NCI-H2081 (cell line): ENCODE results near the gene TMEM229B.
"Not testable (repeated sequence)": the region's sequence is repeated elsewhere in the genome, so short reads cannot be mapped to it uniquely, and the experiment has no call there.

Source experiments
- DNase-seq, 2 experiments: peaks; one replicate each; lab custom pipeline; 2025; lab: John Stamatoyannopoulos, UW

TMEM229B gene

DNA sequence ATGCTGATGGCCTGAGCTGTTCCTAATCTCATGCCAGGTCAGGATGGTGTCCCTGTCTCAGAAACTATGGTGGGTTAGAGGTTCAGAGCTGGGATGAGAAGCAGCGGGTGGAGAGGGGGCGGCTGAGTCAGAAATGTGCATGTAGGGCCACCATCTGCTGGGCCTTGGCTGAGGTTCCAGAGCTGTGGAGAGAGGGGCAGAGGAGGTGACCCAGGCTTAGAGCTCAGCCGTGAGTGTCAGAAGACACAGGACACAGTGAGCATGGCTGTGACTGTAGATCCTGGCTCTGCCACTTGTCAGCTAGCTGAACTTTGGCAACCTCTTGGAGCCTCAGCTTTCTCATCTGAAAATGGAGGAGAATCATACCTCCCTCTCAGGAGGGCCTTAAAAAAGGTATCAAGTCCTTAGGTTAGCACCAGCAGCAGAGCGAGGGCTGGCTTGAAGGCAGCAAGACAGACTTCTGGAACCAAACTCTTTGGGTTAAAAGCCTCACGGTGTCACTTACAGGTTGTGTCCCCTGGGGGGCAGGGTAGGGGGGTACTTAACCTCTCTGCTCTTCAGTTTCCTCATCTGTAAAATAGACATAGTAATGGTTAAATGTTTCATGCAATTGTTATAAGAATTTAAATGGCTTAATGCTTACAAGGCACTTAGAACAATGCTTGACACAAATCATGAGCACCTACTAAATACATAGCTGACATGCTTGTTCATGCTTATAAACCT lies 34.8 kb downstream of the TMEM229B start:
- no peak for DNase-seq

DNA sequence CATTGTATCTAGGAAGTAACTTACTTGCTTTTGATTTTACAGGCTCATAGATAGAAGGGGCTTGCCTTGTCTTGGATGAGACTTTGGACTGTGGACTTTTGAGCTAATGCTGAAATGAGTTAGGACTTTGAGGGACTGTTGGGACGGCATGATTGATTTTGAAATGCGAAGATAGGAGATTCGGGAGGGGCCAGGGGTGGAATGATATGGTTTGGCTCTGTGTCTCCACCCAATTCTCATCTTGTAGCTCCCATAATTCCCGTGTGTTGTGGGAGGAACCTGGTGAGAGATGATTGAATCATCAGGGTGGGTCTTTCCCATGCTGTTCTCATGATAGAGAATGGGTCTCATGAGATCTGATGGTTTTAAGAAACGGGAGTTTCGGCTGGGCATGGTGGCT lies 36.9 kb downstream of the TMEM229B start:
- DNase-seq, result not testable (repeated sequence)

DNA sequence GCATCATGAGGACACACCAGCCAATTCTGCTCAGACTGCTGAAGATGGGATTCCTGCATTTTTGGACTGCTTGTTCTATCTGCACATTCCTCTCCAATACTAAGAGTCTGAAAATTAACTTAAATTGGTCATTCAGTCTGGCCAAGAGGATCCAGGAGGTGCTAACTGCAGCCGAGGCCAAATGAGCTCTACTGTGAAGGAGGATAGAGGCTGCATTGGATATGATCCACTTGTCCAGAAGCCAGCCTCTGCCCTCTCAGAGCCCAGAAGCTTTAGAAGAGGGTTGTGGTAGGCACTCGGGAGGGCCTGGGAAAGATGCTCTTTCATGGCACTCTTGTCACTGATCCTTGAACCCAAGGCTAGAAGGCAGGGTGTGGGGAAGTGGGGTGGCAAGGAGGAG lies 39.4 kb downstream of the TMEM229B start:
- DNase-seq, result no peak

DNA sequence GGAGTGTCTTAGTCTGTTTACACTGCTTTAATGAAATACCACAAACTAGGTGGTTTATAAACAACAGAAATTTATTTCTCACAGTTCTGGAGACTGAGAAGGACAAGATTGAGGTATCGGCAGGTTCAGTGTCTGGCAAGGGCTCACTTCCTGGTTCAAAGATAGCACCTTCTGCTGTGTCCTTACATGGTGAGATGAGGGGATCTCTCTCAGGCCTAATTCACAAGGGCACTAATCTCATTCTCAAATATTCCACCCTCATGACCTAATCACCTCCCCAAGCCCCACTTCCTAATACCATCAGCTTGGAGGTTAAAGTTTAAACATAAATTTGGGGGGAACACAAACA lies 41.5 kb downstream of the TMEM229B start:
- DNase-seq, result no peak

DNA sequence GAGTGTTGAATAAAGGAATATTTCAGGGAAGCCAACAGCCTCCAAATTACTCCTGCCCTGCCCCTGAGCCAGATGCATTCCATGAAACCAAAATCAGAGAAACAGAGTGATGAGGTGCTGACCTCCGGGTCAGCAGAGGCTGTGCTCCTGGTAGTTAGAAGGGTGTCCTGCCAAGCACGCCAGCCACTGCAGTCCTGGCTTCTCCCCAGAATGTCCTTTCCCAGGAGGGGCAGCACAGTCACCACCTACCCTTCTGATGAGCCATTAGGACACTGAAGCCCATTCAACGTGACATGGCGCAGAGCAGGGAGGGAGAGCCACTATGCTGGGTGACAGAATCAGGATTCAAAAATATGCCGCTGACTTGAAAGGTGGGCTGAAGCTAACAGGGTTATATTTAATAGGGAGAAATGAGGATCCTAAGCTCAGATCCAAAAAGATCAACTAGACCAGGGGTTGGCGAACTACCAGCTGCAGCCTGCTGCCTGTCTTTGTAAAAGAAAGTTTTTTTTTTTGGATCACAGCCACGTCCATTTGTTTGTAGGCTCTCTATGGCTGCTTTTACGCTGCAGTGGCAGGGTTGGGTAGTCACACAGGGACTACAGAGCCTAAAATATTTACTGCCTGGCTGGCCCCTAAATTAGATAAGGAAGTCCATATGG lies 42.0 kb downstream of the TMEM229B start:
- peak; percentile 12 to 52 for DNase-seq

DNA sequence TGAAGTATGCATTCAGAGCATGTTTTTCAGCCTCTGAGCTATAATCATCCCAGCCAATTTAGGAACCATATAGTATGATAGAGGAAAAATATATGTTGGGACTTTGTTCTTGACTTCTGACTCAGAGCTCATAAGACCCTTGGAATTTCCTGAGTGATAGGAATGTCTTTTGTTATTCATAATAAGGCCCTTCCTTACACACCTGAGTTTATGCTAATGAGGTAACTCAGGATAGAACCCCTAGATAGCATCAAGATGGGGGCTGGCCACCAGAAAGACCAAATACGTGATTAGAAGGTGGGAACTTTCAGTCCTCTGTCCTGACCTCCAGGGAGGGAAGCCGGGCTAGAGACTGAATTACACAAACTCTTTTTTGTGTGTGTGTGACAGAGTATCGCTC lies 44.1 kb downstream of the TMEM229B start:
- DNase-seq, result no peak

DNA sequence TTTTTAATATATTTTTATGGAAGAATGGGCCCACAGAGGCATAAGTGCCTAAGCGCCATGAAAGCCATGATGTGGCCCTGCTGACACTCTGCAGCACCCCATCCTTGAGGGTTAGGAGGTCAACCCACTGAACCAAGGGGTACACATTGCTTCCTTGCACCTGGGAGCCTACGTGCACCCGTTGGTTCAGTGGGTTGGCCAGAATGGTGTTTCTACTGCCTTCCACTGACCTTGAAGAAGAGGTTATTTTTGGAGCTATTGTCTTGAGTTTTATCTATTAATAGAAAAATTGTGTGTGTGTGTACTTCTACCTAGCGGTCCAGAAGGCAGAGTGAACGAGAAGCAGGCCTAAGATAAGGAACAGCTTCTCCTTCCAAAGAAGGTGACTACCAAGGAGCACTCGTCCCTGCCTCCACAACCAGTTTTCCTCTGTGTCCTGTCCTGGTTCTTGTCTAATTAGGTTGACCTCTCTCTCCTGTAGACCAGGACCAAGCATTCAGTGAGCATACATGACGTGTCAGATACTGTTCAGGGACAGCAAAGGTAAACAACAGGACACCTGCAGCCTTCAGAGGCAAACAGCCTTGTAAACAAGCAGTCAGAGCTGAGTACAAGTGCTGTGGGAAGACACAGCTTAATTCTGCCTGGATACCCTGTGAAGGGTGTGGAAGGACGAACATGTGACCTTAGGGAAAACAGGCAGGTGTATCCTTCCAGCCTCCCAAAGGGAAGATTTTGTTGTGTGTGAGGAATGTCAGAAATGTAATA lies 46.2 kb downstream of the TMEM229B start:
- no peak for DNase-seq

DNA sequence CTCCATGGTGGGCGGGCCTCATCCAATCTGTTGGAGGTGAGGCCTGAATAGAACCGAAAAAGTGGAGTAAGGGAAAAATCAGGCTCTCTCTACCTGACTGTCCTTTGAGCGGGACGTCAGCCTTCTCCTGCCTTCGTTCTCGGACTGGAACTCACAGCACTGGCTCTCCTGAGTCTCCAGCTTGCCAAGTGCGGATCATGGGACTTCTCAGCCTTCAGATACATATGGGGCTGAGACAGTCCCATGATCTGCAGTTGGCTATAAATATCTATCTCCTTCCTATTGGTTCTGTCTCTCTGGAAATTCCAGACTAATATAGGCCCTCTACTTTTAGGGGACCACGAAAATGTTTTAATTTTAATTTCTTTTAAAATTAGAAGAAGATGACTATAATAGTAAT lies 46.8 kb downstream of the TMEM229B start:
- no peak for DNase-seq

DNA sequence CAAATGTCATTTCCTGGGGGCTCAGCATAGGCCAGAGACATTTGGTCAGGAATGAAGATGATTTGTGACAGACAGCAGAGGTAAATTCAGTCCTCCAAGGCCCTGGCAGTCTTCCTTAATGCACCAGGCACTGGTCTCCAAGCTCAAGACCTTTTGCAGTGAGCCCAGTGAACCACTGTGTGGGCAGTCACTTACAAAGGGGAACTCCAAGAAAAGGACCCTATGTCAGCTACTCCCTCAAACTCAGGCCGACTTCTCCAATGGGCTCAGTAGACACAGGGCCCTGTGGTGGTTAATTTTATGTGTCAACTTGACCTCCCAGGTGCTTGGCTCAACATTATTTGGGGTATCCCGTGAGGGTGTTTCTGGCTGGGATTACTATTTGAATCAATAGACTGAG lies 47.3 kb downstream of the TMEM229B start:
- no peak for DNase-seq

DNA sequence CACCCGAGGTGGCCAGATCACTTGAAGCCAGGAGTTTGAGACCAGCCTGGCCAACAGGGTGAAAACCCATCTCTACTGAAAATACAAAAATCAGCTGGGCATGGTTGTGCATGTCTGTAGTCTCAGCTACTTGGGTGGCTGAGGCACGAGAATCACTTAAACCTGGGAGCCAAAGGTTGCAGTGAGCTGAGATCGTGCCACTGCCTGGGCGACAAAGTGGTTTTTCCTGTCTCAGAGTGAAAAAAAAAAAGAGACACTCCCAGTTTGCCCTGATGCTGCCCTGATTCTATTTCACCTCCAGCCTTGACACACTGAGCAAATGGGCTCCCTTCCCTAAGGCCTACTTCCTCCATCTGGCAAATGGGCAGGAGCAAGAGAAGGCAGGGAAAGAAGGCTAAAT lies 48.0 kb downstream of the TMEM229B start:
- no peak for DNase-seq

DNA sequence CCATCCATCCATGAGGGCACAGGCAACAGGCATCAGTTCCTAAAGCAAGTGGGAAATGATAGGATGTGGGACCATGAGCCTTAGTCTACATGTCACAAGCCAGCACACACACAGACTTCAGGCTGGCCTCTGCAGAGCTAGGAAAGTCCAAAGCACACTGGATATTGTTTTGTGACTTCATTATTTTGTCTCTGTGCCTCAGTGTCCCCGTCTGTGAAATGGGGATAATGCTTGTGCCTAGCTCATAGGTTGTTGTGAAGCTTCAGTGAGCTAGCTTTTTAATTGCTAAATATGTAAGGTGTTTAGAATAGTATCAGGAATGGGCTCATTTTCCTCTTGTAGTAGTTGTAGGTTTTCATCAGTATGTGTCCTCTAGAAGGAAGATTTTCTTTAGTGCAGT lies 49.6 kb downstream of the TMEM229B start:
- DNase-seq, result no peak

DNA sequence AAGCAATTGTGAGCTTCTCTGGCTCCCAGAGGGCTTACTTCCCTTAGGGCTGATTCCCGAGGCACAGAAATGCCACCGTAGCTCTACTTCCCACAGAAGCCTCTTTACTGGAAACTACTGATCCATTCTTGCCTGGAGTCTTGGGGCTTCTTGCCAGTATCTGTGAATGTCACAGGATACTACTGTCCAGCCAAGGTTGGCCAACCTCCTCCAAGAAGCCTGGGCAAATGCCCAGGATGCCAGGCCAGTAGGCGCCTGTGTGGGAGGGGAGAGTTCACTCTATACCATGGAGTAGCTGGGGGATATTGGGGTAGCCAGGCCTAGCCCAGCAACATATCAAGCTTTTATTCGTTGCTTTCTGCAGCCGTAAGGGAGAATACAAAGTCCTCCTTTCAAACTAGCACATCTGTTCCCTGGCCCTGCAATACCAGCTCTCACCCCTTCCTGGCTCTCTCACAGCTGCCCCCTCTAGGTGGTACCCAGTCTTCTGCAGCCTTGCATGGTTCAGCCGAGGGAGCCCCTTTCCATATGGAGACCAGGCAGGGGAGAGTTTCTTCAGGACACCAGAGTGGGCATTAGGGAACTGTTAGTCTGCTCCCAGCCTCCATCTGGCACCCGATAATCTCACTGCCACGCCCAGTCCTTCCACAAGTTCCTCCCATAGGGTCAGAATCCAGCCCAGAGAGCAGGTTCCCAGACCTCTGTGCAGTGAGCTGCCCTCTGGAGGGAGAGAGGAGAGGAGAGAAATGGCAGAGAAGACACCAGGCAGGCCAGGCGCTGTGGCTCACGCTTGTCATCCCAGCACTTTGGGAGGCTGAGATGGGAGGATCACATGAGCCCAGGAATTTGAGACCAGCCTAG lies 52.3 kb downstream of the TMEM229B start:
- no peak for DNase-seq

DNA sequence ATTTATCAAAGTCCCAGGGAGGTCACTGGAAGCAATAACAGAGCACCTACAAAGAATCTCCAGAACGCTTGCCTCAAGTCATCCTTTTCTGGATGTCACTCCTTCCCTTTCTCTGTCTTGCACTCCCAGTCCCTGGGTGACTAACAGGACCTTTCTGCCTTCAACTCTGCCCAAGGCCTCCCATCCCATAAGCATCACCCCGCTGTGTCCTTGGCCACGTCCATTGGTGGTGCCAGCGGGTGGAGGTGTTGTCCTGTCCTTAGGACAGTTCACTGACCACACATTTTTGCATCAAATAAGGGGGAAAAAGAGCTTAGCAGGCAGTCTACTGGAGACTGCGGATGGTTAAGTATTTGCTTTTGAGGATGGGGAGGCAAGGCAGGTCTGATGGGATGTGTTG lies 52.9 kb downstream of the TMEM229B start:
- no peak for DNase-seq

DNA sequence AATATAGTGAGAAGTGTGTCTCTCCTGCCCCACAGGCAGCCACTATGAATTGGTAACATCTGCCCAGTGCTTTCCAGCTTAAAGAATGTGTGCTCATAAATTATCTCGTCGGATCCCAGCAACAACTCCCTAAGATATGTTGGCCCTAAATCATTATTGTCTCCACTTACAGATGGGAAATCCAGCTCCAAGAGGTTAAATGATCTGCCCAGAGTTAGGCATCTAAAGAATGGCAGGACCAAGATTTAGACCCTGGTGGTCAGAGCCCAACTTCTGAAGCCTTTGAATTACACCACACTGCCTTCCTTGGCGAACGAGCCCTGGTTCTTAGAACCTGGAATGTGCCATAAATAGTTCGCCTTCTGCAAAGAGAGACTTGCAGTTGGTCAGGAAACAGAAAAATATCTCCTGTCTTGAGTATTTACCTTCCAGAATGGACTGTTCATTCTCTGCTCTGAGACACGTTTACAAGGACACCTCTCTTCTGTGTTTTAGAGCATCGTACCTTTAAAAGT lies 56.4 kb downstream of the TMEM229B start:
- DNase-seq, result no peak

DNA sequence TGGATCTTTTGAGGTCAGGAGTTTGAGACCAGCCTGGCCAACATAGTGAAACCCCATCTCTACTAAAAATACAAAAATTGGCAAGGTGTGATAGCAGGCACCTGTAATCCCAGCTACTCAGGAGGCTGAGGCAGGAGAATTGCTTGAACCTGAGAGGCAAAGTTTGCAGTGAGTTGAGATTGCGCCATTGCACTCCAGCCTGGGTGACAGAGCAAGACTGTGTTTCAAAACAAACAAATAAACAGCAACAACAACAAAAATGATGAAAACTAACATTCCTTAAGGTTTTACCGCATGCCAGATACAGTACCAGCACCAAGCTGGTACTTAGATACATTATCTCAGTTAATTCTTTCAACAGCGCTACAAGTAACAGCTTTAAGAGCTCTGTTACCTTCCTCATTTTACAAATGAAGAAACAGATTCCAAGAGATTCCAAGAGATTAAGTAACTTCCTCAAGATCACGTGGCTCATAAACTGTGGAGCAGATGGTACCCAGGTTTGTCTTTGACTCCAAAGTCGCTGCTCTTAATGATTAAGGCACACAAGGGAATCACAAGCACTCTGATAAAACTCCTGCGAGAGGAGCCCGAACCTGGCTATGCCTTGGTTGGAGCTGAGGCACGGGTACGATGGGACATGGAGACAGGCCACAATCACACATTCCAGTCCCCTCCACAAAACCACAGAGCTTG lies 58.9 kb downstream of the TMEM229B start:
- no peak for DNase-seq

DNA sequence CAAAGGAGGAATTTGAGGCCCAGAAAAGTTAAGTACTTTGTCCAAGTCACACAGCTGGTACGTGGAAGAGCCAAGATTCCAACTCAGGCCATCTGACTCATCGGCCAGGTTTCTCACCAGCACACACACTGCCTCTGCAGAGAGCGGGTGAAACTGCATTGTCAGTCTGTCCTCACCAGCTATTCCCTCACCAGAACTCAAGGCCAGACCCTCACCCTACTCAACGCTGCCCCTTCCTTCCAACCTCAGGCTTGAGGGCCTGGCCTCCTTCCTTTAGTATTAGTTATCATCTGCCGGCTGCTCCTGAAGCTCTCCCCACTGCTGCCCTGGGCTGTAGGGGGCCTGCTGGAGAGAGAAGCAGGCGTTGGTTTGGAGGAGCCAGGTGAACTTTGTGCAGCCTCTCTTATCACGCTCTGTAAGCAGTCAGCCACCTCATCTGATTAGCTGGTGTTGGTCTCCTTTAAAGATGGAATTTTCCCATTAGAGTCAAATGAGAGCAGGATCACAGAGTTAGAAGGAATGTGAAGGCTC lies 60.0 kb downstream of the TMEM229B start:
- no peak for DNase-seq

DNA sequence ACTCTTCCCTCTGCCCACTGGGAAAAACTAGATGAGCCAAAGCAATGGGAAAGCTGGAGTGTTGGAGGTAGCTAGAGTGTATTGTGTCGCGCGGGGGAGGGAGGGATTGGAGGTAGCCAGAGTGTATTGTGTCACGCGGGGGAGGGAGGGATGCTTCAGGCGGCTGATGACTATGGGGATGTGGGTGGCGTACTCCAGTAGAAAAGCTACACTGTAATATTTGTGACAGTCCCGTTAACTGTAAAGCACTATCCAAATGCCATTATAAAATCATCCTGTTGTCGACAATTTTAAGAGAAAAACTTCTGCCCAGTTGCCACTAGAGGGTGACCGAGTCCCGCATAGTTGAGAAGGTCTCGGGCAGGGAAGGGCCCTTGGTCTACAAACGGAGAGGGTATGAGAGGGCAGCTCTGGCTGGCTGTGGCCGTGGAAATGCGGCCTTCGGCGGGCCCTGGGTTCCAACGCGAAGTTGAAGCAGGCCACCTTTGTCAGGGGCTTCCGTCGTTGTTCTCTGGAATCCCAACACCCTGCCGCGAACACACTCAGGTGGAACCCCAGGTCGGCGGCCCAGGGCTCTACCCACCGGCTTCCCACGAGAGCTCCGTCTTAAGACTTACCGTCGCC lies 61.4 kb downstream of the TMEM229B start:
- DNase-seq, result peak; percentile 76 to 80

DNA sequence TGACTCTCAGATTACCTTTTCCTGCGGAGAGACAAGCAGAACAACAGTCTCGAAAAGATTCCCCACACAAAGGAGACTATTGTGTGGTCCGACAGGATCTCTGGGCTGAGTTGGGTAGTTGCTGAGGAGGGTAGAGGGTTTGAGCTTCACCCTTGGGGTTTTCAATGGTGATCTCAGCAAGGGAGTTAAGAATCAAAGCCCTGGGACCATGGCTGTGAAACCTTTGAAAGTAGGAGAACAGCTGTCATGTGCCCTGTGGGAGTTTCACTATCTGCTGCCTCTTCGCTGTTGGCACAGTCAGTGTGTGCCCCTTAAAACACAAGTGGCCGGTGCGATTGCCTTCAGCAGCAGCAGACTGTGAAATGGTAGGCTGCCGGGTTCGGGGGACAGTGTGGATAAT lies 62.4 kb downstream of the TMEM229B start:
- no peak for DNase-seq

DNA sequence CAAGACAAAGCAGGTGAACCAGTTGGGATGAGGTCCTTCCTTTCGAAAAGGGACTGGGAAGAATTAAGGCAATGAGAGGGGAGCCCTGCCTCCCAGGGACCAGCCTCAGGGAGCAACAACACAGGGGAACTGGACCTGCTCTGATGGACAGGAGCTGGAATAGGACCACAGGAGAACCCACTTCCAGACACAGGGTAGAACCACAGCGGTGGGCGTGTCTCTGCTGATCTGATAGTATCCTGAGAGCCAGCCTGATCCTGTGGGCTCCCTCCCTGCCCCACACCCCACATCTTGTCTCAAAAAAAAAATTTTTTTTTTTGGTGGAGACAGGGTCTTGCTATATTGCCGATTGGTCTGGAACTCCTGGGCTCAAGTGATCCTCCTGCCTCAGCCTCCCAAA lies 62.9 kb downstream of the TMEM229B start:
- DNase-seq, result no peak

DNA sequence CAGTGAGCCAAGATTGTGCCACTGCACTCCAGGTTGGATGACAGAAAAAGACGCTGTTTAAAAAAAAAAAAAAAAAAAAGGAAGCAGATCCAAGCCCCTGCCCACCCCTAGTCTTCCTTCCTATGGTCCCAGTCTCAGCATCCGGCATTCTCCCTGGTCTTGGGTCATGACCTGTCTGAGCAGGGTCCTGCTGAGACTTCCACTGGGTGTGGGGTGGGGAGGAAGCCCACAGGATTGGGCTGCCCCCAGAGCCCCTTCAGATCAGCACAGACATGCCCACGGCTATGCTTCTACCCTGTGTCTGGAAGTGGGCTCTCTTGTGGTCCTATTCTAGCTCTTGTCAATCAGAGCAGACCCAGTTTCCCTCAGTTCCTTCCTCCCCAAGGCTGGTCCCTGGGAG lies 64.0 kb downstream of the TMEM229B start:
- no peak for DNase-seq

DNA sequence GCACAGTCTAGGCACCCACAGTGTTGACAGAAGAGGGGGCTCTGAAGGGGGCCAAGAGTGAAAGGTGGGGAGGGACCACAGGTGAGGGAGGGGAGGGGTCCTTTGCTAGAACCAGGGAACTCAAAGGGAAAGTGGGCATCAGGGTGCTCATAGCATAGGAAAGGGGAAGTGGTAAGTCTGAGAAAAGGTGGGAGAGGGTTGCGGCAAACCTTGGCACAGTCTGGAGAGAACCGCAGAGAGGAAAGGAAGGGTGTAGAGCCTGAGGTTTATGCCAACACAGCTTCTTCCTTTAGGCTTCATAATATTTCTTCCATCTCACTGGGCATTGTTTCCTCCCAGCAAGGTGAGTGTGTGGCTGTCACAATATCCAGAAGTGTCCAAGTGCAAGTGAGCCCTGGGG lies 65.1 kb downstream of the TMEM229B start:
- DNase-seq, result no peak
